Measurements from ENCODE around the gene PXMP2. TPM values are rescaled to one million over a fixed set of nuclear protein-coding genes. Genes with fewer than 3 reads are reported as not detected.
"Not testable (repeated sequence)": the region's sequence is repeated elsewhere in the genome, so short reads cannot be mapped to it uniquely, and the experiment has no call there.

The PXMP2 gene
- total RNA-seq, 6 donors from 2014 or later = 16.8 to 41.7 (median 20.9) TPM

- Histone ChIP-seq H3K27ac (no peak overlapping the region), H3K36me3 (peaks cover 0 to 3% (median 0%) of the 10 kb centered on the region in 4 donors), H3K9me3 (no peaks in the 10 kb centered on the region), H3K4me3 (no peak overlapping the region), H3K4me1 (peaks cover 9 to 26% (median 10%) of the 10 kb centered on the region in 4 donors), H3K27me3 (no peaks in the 10 kb centered on the region)
- TF ChIP-seq EP300 (IDR thresholded peaks at IDR 0.05) (no peak), POLR2AphosphoS5 (IDR thresholded peaks at IDR 0.05) (no peak)
- DNase-seq (no peak), ATAC-seq (ENCODE audit: low FRiP score in 2 of 2) (no peak)
- 93% methylated on average over 9 of the region's 9 CpGs for WGBS, 2 donors
Observed at GRCh38 chr12:132690112-132690511, 2.7 kb downstream of the PXMP2 start.

- DNase-seq; H3K27me3 ChIP-seq; ATAC-seq (ENCODE audit: low FRiP score in 2 of 2); H3K4me3 ChIP-seq; H3K27ac ChIP-seq; H3K4me1 ChIP-seq; H3K9me3 ChIP-seq: not testable (repeated sequence)
- WGBS, 2 donors = 88 to 95% methylated on average over 2 to 3 of the region's 3 CpGs
- H3K36me3 ChIP-seq = peaks cover 3 to 15% (median 9%) of the 10 kb centered on the region in 4 donors
Observed at GRCh38 chr12:132692030-132692429, 4.6 kb downstream of the PXMP2 start.

DNA sequence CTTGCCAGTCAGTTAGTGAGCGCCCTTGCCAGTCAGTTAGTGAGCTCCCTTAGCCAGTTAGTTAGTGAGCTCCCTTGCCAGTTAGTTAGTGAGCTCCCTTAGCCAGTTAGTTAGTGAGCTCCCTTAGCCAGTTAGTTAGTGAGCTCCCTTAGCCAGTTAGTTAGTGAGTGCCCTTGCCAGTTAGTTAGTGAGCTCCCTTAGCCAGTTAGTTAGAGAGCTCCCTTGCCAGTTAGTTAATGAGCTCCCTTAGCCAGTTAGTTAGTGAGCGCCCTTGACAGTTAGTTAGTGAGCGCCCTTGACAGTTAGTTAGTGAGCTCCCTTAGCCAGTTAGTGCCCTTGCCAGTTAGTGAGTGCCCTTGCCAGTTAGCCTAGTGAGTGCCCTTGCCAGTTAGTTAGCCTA lies 7.5 kb downstream of the PXMP2 start:
- 90 to 95% methylated on average over 3 of the region's 3 CpGs for WGBS, 2 donors
- H3K36me3 ChIP-seq = peaks cover 3 to 21% (median 9%) of the 10 kb centered on the region in 4 donors
- not testable (repeated sequence) for H3K4me1 ChIP-seq; H3K27ac ChIP-seq; ATAC-seq (ENCODE audit: low FRiP score in 2 of 2); DNase-seq; H3K4me3 ChIP-seq; H3K27me3 ChIP-seq; H3K9me3 ChIP-seq

- TF ChIP-seq POLR2A (IDR thresholded peaks at IDR 0.05) (no peak), EP300 (IDR thresholded peaks at IDR 0.05) (no peak), POLR2AphosphoS5 (IDR thresholded peaks at IDR 0.05) (no peak), CTCF (IDR thresholded peaks at IDR 0.05) (no peak)
- peak in 1 of 2 donors; percentile 22 for ATAC-seq (ENCODE audit: low FRiP score in 2 of 2)
- Histone ChIP-seq H3K4me3 (no peak overlapping the region), H3K4me1 (no peaks in the 10 kb centered on the region), H3K36me3 (peaks cover 3 to 21% (median 7%) of the 10 kb centered on the region in 4 donors), H3K9me3 (no peaks in the 10 kb centered on the region), H3K27me3 (no peaks in the 10 kb centered on the region), H3K27ac (no peak overlapping the region)
- 93 to 95% methylated on average over 12 of the region's 12 CpGs for WGBS, 2 donors
- DNase-seq = no peak
Observed at GRCh38 chr12:132695431-132695830, 8.0 kb downstream of the PXMP2 start.

DNA sequence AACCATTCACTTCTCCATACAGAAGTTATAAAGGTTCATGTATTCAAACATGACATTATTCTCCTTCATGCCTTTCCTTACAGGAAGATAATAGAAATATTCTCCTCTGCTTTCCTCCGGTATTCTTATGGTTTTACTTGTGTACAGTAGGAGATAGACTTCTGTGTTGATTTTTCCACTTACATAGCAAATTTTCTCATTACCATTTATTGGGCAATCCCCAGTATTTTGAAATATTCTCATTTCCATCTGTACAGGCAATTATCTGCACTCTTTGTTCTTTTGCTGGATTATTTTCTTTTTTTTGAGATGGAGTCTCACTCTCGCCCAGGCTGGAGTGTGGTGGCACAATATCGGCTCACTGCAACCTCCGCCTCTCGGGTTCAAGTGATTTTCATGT lies 11.0 kb downstream of the PXMP2 start:
- Histone ChIP-seq H3K36me3 (peaks cover 3 to 27% (median 7%) of the 10 kb centered on the region in 4 donors), H3K27ac (no peak overlapping the region), H3K4me3 (no peak overlapping the region), H3K4me1 (no peaks in the 10 kb centered on the region), H3K9me3 (no peaks in the 10 kb centered on the region), H3K27me3 (no peaks in the 10 kb centered on the region)
- DNase-seq = no peak
- no peak for TF ChIP-seq POLR2A (IDR thresholded peaks at IDR 0.05)
- TF ChIP-seq CTCF (IDR thresholded peaks at IDR 0.05) = no peak
- no peak for TF ChIP-seq EP300 (IDR thresholded peaks at IDR 0.05)
- TF ChIP-seq POLR2AphosphoS5 (IDR thresholded peaks at IDR 0.05) = no peak
- 74 to 94% methylated on average over 5 of the region's 5 CpGs for WGBS, 2 donors
- ATAC-seq (ENCODE audit: low FRiP score in 2 of 2) = no peak

- Histone ChIP-seq H3K27ac (no peak overlapping the region), H3K4me3 (no peak overlapping the region), H3K27me3 (no peaks in the 10 kb centered on the region), H3K9me3 (no peaks in the 10 kb centered on the region), H3K36me3 (peaks cover 3 to 31% (median 7%) of the 10 kb centered on the region in 4 donors), H3K4me1 (no peaks in the 10 kb centered on the region)
- WGBS, 2 donors = 87 to 90% methylated on average over 8 to 10 of the region's 10 CpGs
- ATAC-seq (ENCODE audit: low FRiP score in 2 of 2) (no peak), DNase-seq (no peak)
- no peak for TF ChIP-seq EP300 (IDR thresholded peaks at IDR 0.05)
- TF ChIP-seq POLR2A (IDR thresholded peaks at IDR 0.05) = no peak
- TF ChIP-seq CTCF (IDR thresholded peaks at IDR 0.05) = no peak
- no peak for TF ChIP-seq POLR2AphosphoS5 (IDR thresholded peaks at IDR 0.05)
Observed at GRCh38 chr12:132700212-132700822, 12.9 kb downstream of the PXMP2 start.

Data from upper lobe of left lung (tissue), 6 donors.